Stomach (tissue), 4 donors: ENCODE results near the gene ZKSCAN1.

Source experiments
- EP300 ChIP-seq: sonication (generic); formaldehyde crosslinking; IDR thresholded peaks from one replicate; pipeline ENCODE4 v1.6.1; 2017; ENCODE audit warnings: antibody characterized with exemption
- POLR2A ChIP-seq, 4 donors: fragments of 450-650 bp; IDR thresholded peaks; one replicate each; pipeline ENCODE4 v1.6.1; 2016; ENCODE audit warnings: antibody characterized with exemption in 4 of 4, control low read depth in 2 of 4, mild to moderate bottlenecking in 1 of 4, moderate library complexity in 1 of 4
- POLR2AphosphoS5 ChIP-seq, 3 donors: sonication (generic); formaldehyde crosslinking; IDR thresholded peaks; one replicate each; pipeline ENCODE4 v1.6.1; 2016; ENCODE audit warnings: antibody characterized with exemption in 3 of 3
- TF ChIP-seq, protein P1 (sequence below), 7 experiments: fragments of 450-650 bp in 4 of 7; fragments of 200-600 bp in 3 of 7; sonication (generic) in 3 of 7; IDR thresholded peaks; one replicate each; pipeline ENCODE4 v1.5.1; 2016 to 2019; ENCODE audit warnings: antibody characterized with exemption in 7 of 7, control low read depth in 2 of 7, mild to moderate bottlenecking in 1 of 7

DNA sequence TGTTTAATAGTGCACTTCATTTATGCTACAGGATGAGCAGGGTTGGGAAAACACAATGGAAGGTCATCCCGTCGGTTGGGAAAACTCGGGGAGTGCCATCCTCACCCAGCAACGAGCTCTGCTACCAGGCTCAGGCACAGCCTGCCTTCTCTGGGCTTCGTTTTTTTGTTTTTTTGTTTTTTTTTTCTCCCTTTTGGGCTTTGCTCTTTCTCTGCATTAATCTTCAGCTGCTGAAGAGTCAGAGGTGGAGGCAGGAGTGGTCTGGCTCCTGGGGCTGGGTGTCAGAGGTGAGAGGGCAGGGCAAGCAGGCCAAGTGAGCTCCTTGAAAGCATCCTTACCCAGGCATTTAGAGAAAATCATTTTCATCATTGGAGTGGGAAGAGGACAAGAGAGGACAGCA is 54.6 kb downstream of the ZKSCAN1 start:
- TF ChIP-seq, protein P1, sequence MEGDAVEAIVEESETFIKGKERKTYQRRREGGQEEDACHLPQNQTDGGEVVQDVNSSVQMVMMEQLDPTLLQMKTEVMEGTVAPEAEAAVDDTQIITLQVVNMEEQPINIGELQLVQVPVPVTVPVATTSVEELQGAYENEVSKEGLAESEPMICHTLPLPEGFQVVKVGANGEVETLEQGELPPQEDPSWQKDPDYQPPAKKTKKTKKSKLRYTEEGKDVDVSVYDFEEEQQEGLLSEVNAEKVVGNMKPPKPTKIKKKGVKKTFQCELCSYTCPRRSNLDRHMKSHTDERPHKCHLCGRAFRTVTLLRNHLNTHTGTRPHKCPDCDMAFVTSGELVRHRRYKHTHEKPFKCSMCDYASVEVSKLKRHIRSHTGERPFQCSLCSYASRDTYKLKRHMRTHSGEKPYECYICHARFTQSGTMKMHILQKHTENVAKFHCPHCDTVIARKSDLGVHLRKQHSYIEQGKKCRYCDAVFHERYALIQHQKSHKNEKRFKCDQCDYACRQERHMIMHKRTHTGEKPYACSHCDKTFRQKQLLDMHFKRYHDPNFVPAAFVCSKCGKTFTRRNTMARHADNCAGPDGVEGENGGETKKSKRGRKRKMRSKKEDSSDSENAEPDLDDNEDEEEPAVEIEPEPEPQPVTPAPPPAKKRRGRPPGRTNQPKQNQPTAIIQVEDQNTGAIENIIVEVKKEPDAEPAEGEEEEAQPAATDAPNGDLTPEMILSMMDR (IDR thresholded peaks at IDR 0.05): no peak
- TF ChIP-seq POLR2A (IDR thresholded peaks at IDR 0.05): no peak
- TF ChIP-seq POLR2AphosphoS5 (IDR thresholded peaks at IDR 0.05): no peak
- no peak for TF ChIP-seq EP300
